Kidney (tissue), 14 donors: ENCODE measurements around the gene DUS2. TPM values are rescaled to one million over a fixed set of nuclear protein-coding genes. Genes with fewer than 3 reads are reported as not detected.

Experiments used
- DNase-seq, 5 donors: peaks; one replicate each; pipeline ENCODE4 v3.0.0-alpha.2; 2013 to 2020
- FAIRE-seq: peaks from 2 replicates; lab custom pipeline; 2012; peaks lifted over from hg19 to GRCh38; lab: Jason Lieb, UNC
- H3K27ac ChIP-seq, 2 donors: one replicate each; pipeline ENCODE4 v1.7.0; 2013; ENCODE audit warnings: low read depth in 2 of 2, low read length in 2 of 2, inconsistent platforms in 1 of 2
- H3K27me3 ChIP-seq: one replicate; pipeline ENCODE4 v1.7.1; 2013; ENCODE audit warnings: low read length, inconsistent platforms; ENCODE audit not compliant: control insufficient read depth, insufficient read depth
- H3K36me3 ChIP-seq, 3 donors: one replicate each; pipeline versions ENCODE4 v1.7.0 to v1.7.1; 2013; ENCODE audit warnings: low read length in 3 of 3, control low read depth in 1 of 3, inconsistent platforms in 1 of 3; ENCODE audit not compliant: insufficient read depth in 3 of 3, control insufficient read depth in 2 of 3
- H3K4me1 ChIP-seq, 3 donors: one replicate each; pipeline versions ENCODE4 v1.7.0 to v1.7.1; 2013; ENCODE audit warnings: low read length in 3 of 3, inconsistent platforms in 1 of 3, low read depth in 1 of 3; ENCODE audit not compliant: control insufficient read depth in 2 of 3, insufficient read depth in 2 of 3
- H3K4me3 ChIP-seq, 3 donors: one replicate each; pipeline versions ENCODE4 v1.7.0 to v1.8.1; 2013; ENCODE audit warnings: low read length in 3 of 3, control low read depth in 1 of 3, inconsistent platforms in 1 of 3
- H3K9ac ChIP-seq, 3 donors: one replicate each; pipeline versions ENCODE4 v1.7.0 to v1.7.1; 2013; ENCODE audit warnings: low read length in 3 of 3, control low read depth in 1 of 3, inconsistent platforms in 1 of 3
- H3K9me3 ChIP-seq, 3 donors: one replicate each; pipeline versions ENCODE4 v1.7.0 to v1.7.1; 2013; ENCODE audit warnings: low read length in 3 of 3, control low read depth in 1 of 3, inconsistent platforms in 1 of 3; ENCODE audit not compliant: control insufficient read depth in 2 of 3, insufficient read depth in 1 of 3
- intact Hi-C: fragments of 100-400 bp; cut with DNase I; formaldehyde crosslinking; loops from one replicate; pipeline ENCODE4 v1.11.1; 2022
- polyA plus RNA-seq: library from polyadenylated mRNA; stranded (reverse); fragments of 350-450 nt; fragmentation: Illumina TruSeq; extraction: RNeasy Lipid Tissue Mini Kit (QIAGEN cat#74804); gene quantifications from one replicate; pipeline ENCODE4 v1.2.3, GENCODE V29; 2014; ENCODE audit warnings: low read depth, low replicate concordance; ENCODE audit not compliant: insufficient read depth
- total RNA-seq: library from RNA; stranded (reverse); fragmentation: NEBNext Ultra II Directional; extraction: Animal tissue kit (Norgen Biotek cat#: 25700); gene quantifications from one replicate; pipeline ENCODE4 v1.2.1, GENCODE V29; 2021
- TF ChIP-seq, protein P1 (sequence below): IDR thresholded peaks from 3 replicates; pipeline ENCODE4 v1.5.1; 2012; ENCODE audit warnings: mild to moderate bottlenecking, moderate library complexity, borderline replicate concordance; ENCODE audit not compliant: insufficient read depth; ENCODE audit errors: extremely low read depth
- donor health status: control.
- donor health status: control.
- donor health status: control.
- donor health status: control.
- donor health status: control.
- donor health status: DM: yes; HTN: yes; CAD: no.
- donor health status: Normal renal cell carcinoma (clear cell type).

The DUS2 gene
- total and polyA plus RNA-seq, 2 donors from 2014 or later, result 12.1 to 12.5 TPM

- Histone ChIP-seq H3K9ac (no peak overlapping the region), H3K4me1 (peaks cover 0 to 5% (median 3%) of the 10 kb centered on the region in 3 donors), H3K27me3 (no peaks in the 10 kb centered on the region), H3K36me3 (no peaks in the 10 kb centered on the region), H3K9me3 (no peaks in the 10 kb centered on the region), H3K27ac (peak overlapping the region; percentile 34 to 37), H3K4me3 (no peak overlapping the region)
- TF ChIP-seq, protein P1, sequence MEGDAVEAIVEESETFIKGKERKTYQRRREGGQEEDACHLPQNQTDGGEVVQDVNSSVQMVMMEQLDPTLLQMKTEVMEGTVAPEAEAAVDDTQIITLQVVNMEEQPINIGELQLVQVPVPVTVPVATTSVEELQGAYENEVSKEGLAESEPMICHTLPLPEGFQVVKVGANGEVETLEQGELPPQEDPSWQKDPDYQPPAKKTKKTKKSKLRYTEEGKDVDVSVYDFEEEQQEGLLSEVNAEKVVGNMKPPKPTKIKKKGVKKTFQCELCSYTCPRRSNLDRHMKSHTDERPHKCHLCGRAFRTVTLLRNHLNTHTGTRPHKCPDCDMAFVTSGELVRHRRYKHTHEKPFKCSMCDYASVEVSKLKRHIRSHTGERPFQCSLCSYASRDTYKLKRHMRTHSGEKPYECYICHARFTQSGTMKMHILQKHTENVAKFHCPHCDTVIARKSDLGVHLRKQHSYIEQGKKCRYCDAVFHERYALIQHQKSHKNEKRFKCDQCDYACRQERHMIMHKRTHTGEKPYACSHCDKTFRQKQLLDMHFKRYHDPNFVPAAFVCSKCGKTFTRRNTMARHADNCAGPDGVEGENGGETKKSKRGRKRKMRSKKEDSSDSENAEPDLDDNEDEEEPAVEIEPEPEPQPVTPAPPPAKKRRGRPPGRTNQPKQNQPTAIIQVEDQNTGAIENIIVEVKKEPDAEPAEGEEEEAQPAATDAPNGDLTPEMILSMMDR, result no peak
- DNase-seq, result peak in 1 of 5 donors; percentile 10
- intact Hi-C loops, result no loop called here
- no peak for FAIRE-seq
Measured at GRCh38 chr16:68000450-68000849, 22.6 kb upstream of the DUS2 start.

- Histone ChIP-seq H3K4me1 (peaks cover 0 to 5% (median 3%) of the 10 kb centered on the region in 3 donors), H3K9me3 (no peaks in the 10 kb centered on the region), H3K36me3 (no peaks in the 10 kb centered on the region), H3K27ac (no peak overlapping the region), H3K9ac (no peak overlapping the region), H3K4me3 (no peak overlapping the region), H3K27me3 (no peaks in the 10 kb centered on the region)
- no peak for FAIRE-seq
- DNase-seq, result no peak
- intact Hi-C loops, result no loop called here
- TF ChIP-seq, protein P1, result no peak
Measured at GRCh38 chr16:68003031-68003430, 20.1 kb upstream of the DUS2 start.

- no peaks in the 10 kb centered on the region for H3K27me3 ChIP-seq
- TF ChIP-seq, protein P1, result no peak
- no peak for FAIRE-seq
Measured at GRCh38 chr16:68005211-68005610, 17.9 kb upstream of the DUS2 start.

GRCh38 chr16:68005786-68006286 is 17.2 kb upstream of the DUS2 start:
- Histone ChIP-seq H3K4me1 (no peaks in the 10 kb centered on the region), H3K27ac (peak overlapping the region in 1 of 2 donors; percentile 55), H3K9me3 (no peaks in the 10 kb centered on the region), H3K9ac (no peak overlapping the region), H3K36me3 (no peaks in the 10 kb centered on the region), H3K4me3 (no peak overlapping the region), H3K27me3 (no peaks in the 10 kb centered on the region)
- FAIRE-seq (no peak), DNase-seq (peak in 1 of 5 donors; percentile 20)
- intact Hi-C loops, result no loop called here
- TF ChIP-seq, protein P1, result no peak

More at GRCh38 chr16:68005211-68005610, 17.9 kb upstream of the DUS2 start:
- Histone ChIP-seq H3K9me3 (no peaks in the 10 kb centered on the region), H3K27ac (peak overlapping the region in 1 of 2 donors; percentile 55), H3K4me1 (no peaks in the 10 kb centered on the region), H3K9ac (no peak overlapping the region), H3K4me3 (no peak overlapping the region), H3K36me3 (no peaks in the 10 kb centered on the region)
- intact Hi-C loops, result no loop called here
- no peak for DNase-seq
